SIG-M5 treated with dmso at 0.1 percent for 504 hours (cell line): Measurements from ENCODE around the gene RASA3.

ENCODE experiments used
- DNase-seq: peaks from one replicate; lab custom pipeline; 2025; ENCODE audit not compliant: unreplicated experiment; lab: John Stamatoyannopoulos, UW

The RASA3 gene

GRCh38 chr13:114057166-114058050 is 75.0 kb downstream of the RASA3 start:
- DNase-seq: no peak

- no peak for DNase-seq
Observed at GRCh38 chr13:114056205-114057013, 76.0 kb downstream of the RASA3 start.

GRCh38 chr13:114055766-114056165 is 76.7 kb downstream of the RASA3 start:
- no peak for DNase-seq

GRCh38 chr13:114054830-114055439 is 77.5 kb downstream of the RASA3 start:
- no peak for DNase-seq

- DNase-seq: no peak
Observed at GRCh38 chr13:114054264-114054663, 78.2 kb downstream of the RASA3 start.

- no peak for DNase-seq
Observed at GRCh38 chr13:114053026-114053425, 79.4 kb downstream of the RASA3 start.

- no peak for DNase-seq
Observed at GRCh38 chr13:114050536-114051450, 81.6 kb downstream of the RASA3 start.

GRCh38 chr13:114049626-114050101 is 82.8 kb downstream of the RASA3 start:
- no peak for DNase-seq

GRCh38 chr13:114049026-114049425 is 83.4 kb downstream of the RASA3 start:
- DNase-seq: no peak

- DNase-seq: no peak
Observed at GRCh38 chr13:114048443-114048842, 84.0 kb downstream of the RASA3 start.

GRCh38 chr13:114047358-114047881 is 85.0 kb downstream of the RASA3 start:
- no peak for DNase-seq

GRCh38 chr13:114046431-114046975 is 85.9 kb downstream of the RASA3 start:
- no peak for DNase-seq

- no peak for DNase-seq
Observed at GRCh38 chr13:114045113-114045735, 87.2 kb downstream of the RASA3 start.

- DNase-seq: no peak
Observed at GRCh38 chr13:114044486-114044885, 87.9 kb downstream of the RASA3 start.

GRCh38 chr13:114043421-114044053 is 88.9 kb downstream of the RASA3 start:
- DNase-seq: no peak

- no peak for DNase-seq
Observed at GRCh38 chr13:114042066-114042815, 90.2 kb downstream of the RASA3 start.

GRCh38 chr13:114041493-114041892 is 90.9 kb downstream of the RASA3 start:
- no peak for DNase-seq

- DNase-seq: no peak
Observed at GRCh38 chr13:114039471-114040141, 92.8 kb downstream of the RASA3 start.
